Ishikawa (cell line): Measurements from ENCODE around the gene GSK3B.

Source experiments
- CEBPB ChIP-seq: IDR thresholded peaks from 2 replicates; pipeline ENCODE4 v1.6.1; 2012
- CREB1 ChIP-seq: IDR thresholded peaks from 2 replicates; pipeline ENCODE4 v1.6.1; 2012; ENCODE audit warnings: low read depth
- EGR1 ChIP-seq: IDR thresholded peaks from 2 replicates; pipeline ENCODE4 v1.6.1; 2012
- EP300 ChIP-seq: IDR thresholded peaks from 2 replicates; pipeline ENCODE4 v1.6.1; 2012; ENCODE audit warnings: borderline replicate concordance
- FOXM1 ChIP-seq: IDR thresholded peaks from 2 replicates; pipeline ENCODE4 v1.6.1; 2012; ENCODE audit warnings: low read depth, borderline replicate concordance
- NFIC ChIP-seq: IDR thresholded peaks from 2 replicates; pipeline ENCODE4 v1.6.1; 2012
- RAD21 ChIP-seq: IDR thresholded peaks from 2 replicates; pipeline ENCODE4 v1.6.1; 2012; ENCODE audit warnings: low read depth
- REST ChIP-seq: IDR thresholded peaks from 2 replicates; pipeline ENCODE4 v1.6.1; 2012; ENCODE audit warnings: low read depth, mild to moderate bottlenecking
- TAF1 ChIP-seq: IDR thresholded peaks from 2 replicates; pipeline ENCODE4 v1.6.1; 2012; ENCODE audit warnings: low read depth, mild to moderate bottlenecking
- TCF12 ChIP-seq: IDR thresholded peaks from 2 replicates; pipeline ENCODE4 v1.6.1; 2012; ENCODE audit warnings: low read depth
- TEAD4 ChIP-seq: IDR thresholded peaks from 2 replicates; pipeline ENCODE4 v1.6.1; 2012
- USF1 ChIP-seq: IDR thresholded peaks from 2 replicates; pipeline ENCODE4 v1.6.1; 2012
- YY1 ChIP-seq: IDR thresholded peaks from 2 replicates; pipeline ENCODE4 v1.6.1; 2012; ENCODE audit warnings: low read depth
- ZBTB7A ChIP-seq: IDR thresholded peaks from 2 replicates; pipeline ENCODE4 v1.6.1; 2012; ENCODE audit warnings: low read depth
- TF ChIP-seq, protein P1 (sequence below): IDR thresholded peaks from 2 replicates; pipeline ENCODE4 v1.6.1; 2012

GSK3B gene

GRCh38 chr3:119778176-119778575 lies 316.1 kb downstream of the GSK3B start:
- no peak for TF ChIP-seq USF1
- no peak for TF ChIP-seq CEBPB
- no peak for TF ChIP-seq YY1
- TF ChIP-seq RAD21: no peak
- TF ChIP-seq TAF1: no peak
- no peak for TF ChIP-seq NFIC
- TF ChIP-seq ZBTB7A: no peak
- TF ChIP-seq, protein P1, sequence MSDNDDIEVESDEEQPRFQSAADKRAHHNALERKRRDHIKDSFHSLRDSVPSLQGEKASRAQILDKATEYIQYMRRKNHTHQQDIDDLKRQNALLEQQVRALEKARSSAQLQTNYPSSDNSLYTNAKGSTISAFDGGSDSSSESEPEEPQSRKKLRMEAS: no peak
- no peak for TF ChIP-seq REST
- TF ChIP-seq CREB1: no peak
- no peak for TF ChIP-seq FOXM1
- TF ChIP-seq EGR1: no peak
- no peak for TF ChIP-seq EP300

DNA sequence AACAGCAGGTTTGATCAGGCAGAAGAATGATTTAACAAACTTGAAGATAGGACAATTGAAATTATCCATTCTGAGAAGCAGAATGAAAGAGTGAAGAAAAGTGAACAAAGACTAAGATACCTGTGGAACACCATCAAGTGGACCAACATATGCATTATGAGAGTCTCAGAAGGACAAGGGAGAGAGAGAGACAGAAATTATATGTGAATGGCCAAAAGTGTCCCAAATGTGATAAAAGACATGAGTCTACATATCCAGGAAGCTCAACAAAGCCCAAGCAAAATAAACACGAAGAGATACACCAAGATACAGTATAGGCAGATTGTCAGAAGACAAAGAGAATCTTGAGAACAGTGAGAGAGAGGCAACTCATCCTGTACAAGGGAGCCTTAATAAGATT lies 317.9 kb downstream of the GSK3B start:
- TF ChIP-seq, protein P1: no peak
- TF ChIP-seq TCF12: no peak

- TF ChIP-seq TEAD4: no peak
- TF ChIP-seq REST: no peak
- no peak for TF ChIP-seq TCF12
- TF ChIP-seq USF1: no peak
- no peak for TF ChIP-seq NFIC
- TF ChIP-seq, protein P1: no peak
- no peak for TF ChIP-seq EGR1
- TF ChIP-seq FOXM1: no peak
- TF ChIP-seq EP300: no peak
- TF ChIP-seq CREB1: no peak
- TF ChIP-seq RAD21: no peak
These were observed 319.8 kb downstream of the GSK3B start for GRCh38 chr3:119774444-119774843.
